GM10847 (cell line): ENCODE results near the gene TPPP.

Source experiments
- POLR2A ChIP-seq: IDR thresholded peaks from 2 replicates; pipeline ENCODE4 v1.6.1; 2011; ENCODE audit not compliant: insufficient read length; ENCODE audit errors: extremely low read depth

TPPP gene

DNA sequence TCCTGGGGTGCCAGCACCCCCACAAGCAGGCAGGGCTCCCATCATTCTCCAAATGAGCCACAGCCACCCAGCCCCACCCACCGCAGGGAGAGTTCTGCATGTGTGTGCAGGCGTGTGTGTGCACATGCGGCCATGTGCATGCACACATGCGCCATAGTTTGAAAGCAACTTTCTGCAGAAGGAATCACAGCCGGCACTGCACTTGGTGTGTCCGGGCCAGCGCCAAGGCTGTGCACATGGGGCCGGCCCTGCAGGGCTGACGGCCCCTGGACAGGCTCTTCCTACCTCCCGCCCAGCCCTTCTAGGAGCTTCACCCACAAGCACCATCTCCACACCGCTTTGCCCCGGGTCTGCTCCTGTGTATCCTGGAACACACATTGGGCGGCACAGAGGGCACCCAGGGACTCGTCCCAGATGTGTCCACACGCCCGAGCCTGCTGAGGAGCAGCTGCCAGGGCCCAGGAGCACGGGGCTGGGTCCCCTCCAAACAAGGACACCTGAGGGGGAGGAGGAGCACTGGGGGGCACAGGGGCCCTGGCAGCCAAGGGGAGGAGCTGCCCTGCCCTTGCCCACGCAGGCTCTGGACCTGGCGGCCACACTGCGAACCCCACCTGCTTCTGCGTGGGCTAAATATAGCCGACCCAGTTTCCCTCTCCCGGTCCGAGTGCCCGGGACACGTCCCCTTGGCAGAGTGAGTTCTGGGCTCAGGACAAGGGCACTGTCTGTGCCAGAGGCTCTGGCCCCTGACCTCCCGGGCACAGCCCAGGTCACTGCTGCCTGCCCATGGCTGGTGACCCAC is 19.1 kb downstream of the TPPP start:
- no peak for TF ChIP-seq POLR2A

DNA sequence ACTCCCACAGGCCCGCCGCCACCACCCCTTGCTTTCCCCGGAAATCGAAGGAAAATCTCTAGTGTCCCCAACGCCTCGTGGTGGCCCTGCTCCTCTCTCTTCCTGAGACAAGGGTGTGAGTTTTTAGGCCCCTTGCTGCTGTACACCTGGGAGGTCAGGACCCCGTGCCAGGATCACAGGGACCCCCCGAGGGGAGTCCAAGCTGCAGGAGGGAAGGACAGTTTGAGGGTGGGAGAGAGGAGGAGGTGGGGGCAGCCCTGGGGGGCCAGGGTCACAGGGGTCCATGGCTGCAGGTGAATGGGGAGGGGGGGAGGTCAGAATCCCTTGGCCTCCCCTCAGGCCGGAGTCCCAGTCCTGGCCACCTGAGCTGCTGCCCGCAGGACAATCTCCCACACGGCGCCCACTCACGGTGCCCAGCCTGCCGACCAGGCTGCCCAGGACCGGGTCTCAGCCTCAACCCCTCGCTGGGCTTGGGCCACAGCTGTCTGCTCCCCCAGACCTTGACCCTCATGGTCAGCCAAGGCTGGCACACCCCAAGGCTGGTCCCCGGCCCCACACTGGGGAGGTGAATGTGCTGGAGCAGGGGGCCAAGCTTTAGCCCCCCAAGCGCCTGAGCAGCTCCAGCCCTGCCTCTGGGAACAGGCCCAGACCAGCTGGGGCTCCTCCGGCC is 19.9 kb downstream of the TPPP start:
- TF ChIP-seq POLR2A, result no peak

DNA sequence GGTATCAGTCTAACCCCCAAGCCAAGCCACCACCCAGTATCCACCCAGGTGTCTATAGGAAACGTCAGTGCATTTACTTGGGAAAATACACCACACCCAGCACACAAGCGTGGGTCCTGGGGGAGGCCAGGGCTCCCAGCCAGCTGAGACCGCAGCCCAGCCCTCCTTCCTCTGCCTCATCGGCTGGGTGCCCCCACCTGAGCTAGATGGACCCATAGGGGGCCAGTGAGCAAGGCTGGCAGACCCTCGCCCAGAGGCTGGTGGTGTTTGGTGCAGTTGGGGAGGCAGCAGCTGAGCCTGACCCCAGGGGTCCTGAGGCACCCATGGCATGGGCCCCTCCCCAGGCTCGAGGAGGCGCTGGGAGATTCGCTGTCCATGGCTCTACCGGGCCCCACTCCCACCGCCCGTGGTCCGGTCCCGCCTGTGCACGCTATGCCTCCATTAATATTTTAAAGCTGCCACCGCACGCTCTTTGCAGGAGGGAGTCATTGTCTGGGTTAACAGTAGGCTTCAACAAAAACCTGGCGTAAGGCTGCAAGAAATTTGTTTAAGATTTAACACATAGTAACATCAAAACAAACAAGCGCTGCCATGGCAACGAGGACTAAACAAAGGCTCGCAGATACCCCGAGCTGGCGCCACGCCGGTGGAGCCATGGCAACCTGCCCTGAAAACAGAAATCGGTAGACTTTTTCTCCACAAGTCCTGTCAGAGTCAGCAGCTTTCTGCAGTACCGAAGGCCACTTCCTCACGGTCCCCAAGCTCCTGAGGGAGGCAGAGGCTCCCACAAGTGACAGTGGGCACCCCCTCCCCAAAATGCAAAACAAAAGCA is 20.6 kb downstream of the TPPP start:
- no peak for TF ChIP-seq POLR2A

DNA sequence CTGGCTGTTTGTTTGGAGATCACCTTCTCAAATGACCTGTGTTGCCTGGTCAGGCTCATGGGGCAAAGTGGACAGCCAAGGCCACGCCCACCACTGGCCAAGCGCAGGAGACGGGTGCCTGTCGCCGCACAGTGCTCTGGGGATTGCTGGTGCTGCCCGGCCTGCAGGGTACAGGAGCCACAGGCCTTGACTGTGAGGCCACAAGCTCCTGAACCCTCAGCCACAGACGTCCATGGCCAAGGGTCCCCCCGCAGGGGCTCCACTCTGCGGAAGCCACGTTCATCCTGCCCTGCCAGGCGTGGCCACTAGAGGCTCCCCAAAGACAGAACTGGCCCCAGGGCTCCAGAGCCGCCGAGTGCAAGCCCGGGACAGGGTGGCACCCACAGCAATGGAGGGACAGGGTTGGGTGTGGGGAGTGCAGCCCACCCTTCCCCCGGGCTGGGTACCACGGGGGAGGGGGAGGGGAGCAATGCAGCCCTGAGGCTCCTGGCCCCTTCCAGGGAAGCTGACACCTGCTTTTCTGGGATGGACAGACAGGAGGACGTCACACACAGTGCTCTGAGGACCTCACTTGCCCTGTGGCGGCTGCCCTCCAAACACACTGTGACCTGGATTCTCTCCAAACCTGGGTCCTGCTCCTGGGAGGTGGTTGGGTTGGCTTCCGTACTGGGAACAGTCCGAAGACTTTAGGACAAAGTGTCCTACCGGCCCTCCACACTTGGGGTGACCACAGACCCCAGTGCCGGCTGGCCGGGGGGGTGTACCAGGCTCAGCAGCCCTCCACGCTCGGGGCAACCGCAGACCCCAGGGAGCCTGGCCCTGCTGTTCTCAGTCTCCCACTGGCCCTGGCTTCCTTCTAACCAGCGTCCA is 21.5 kb downstream of the TPPP start:
- TF ChIP-seq POLR2A, result no peak

DNA sequence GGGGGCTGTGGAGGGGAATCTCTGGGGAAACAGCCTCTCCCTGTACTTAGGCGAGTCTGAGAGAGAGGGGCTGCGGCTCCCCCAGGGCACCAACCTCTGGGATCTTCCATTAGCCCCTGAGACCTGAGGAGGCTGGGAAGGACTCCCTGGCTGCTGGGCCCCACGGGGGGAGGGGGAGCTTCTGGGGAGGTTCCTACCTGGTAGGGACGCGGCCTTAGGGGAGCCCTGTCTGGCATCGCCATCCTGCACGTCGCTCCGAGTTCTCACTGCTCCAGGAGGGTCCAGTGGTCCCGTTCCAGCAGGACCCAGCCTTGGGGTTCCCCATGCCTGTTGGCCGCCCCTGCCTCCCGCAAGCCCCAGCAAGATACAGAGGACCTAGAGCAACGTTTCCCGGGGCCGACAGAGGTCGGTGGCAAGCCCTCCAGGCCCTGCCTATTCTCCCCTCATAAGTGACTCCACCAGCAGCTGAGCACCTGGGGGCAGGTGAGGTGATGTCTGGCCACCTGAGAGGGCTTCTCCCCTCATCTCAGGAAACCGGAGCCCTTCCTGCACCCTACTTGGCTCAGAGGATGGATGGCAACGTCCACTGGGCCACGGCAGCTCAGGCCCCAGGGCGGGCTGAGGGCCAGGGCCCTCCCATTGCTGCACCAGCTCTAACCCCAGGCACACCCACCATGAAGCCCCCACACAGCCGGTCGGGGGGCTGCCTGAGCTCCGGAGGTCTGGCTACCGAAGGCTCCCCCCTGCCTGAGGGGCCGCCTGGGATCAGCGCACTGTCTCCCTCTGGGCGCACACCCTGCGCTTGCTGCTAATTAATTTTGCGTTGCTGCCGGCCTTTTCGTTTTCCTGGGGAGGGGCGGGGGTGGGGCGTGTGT is 22.5 kb downstream of the TPPP start:
- no peak for TF ChIP-seq POLR2A

DNA sequence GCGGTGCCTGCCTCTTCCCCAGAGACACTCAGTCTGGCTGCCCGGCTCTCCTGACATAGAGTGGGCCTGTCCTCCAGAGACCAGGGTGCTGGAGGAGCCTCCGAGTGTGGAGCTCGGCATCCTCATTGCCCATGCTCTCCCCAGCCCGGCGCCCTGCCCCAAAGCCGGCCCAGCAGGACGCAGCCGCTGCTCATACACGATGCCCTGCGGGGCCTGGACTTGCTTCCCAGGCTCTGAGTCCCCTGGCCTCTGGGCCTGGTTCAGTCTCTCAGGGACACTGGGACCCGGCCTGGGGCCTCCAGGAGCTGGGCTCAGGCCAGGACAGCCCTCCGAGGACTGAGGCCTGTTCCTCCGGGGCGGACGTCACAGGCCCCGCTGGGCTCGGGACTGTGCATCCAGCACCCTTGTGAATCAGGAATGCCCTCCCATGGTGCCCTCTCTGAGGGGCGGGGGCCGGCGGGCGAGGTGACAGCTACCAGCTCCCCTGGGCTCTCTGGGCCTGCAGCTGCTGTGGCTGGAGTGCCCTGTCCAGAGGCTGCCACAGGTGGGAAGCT is 23.2 kb downstream of the TPPP start:
- no peak for TF ChIP-seq POLR2A

DNA sequence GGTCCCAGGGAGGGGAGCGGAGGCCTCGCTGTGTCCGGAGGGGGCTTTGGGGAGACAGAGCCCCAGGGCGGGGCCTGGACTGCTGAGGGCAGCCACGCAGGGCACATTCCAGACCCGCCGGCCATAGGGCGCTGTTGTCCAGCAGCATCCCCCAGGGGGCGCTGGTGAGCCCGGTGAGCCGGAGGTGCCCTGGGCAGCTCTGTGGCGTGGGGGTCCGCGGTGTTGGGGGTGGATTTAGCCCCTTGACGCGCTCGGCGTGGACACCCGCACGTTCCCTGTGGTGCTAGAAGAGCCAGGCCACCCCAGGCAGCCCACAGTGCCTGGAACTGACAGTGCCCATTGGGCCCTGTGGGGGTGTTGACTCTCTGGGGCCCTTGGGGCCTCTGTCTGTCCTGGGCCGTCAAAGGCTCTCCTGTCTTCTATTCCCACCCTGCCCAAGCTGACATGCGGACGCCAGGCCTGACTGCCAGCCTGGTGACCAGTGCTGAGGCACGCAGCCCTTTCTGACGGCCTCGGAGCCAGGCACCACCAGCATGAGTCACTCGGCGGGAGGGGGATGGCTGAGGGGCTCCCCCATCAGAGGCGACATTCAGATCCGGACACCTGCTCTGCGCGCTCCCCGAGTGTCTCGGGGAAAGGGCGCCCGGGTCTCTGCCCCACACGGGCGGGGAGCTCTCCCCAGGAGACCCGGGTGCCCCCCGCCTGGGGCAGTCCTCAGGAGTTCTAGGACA is 23.9 kb downstream of the TPPP start:
- no peak for TF ChIP-seq POLR2A

DNA sequence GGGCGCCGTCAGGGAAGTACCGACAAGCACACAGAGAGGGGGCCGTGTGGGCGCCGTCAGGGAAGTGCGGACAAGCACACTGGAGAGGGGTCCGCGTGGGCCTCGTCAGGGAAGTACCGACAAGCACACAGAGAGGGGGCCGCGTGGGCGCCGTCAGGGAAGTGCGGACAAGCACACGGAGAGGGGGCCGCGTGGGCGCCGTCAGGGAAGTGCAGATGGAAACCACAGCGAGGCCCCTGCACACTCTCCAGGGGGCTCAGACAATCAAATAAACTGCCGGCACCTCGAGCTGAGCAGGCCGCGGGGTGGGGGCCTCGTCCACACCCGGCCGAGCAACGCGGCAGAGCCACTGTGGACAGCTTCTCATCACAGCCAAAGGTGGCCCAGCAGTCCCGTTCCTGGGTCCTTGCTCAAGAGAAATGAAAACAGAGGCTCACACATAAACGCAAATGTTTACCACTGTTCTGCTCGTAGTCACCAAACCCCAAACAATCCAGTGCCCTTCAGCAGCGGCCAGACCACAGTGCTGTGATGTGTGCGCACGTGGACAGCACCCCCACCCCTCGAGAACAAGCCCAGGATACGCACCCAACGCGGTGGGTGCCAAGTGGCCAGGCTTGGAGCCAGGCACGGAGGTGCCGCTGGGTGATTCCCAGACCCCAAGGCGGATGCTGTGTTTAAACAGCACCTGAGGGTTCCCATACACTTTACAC is 24.7 kb downstream of the TPPP start:
- TF ChIP-seq POLR2A, result no peak

DNA sequence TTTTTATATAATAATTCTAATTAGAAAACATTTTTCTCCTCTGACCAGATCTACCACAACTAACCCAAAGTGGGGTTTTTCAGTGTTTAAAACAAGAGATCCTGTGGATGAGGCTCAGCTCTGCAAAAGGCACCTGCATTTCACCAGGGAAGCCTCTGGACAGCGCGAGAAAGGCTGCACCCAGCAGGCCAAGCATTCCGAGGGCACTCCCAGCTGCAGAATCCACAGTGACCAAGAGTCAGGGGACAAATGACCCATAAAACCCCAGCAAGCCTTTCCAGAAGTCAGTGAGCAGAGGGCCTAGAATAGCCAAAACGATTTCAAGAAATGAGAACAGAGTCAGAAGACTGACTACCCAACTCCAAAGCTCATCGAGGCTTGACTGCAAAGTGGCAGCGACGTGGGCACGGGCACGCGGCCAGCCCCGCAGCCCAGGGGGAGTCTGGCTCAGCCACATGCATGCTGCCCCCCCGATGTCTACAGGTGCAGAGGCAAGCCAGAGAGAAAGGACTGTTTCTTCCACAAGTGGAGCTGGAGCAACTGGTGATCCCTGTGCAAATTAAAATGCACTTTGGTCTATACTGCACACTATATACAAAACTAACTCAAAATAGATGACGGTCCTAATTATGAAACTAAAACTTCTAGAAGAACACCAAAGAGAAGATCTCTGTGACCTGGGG is 26.2 kb downstream of the TPPP start:
- TF ChIP-seq POLR2A, result no peak

DNA sequence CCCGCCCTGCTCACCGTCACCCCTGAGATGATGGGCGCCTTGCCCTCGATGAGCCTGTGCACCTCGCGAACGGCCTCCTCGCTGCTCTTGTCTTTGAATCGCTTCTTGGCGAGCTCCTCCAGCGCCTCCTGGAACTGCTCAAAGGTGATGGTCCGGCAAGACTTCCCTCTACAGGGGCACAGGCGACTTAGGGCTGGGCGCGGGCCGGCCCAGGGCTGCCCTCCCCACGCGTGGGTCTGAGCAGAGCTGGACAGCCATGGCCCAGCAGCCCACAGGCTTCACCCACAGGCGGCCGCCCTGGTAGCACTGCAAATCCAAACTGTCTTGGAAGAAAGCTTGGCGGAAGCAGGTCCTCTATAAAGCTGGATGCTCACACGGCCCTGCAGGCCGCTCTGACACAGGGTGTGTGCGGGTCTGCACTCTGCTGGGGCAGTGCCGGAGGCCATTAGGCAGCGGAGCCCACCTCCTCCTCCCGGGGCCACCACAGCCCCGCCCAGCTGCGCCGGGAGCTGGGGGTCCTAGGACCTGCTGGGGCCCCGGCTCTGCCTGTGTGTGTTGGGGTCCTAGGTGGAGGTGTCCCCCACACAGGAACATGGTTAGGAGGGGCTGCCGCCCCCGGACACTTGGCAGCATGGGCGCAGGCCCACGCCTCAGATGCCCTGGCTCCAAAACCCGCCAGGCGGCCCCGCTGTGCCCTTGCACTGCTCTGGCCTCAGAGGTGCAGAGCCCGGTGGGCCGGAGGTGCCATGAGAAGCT is 27.0 kb downstream of the TPPP start:
- TF ChIP-seq POLR2A, result no peak

DNA sequence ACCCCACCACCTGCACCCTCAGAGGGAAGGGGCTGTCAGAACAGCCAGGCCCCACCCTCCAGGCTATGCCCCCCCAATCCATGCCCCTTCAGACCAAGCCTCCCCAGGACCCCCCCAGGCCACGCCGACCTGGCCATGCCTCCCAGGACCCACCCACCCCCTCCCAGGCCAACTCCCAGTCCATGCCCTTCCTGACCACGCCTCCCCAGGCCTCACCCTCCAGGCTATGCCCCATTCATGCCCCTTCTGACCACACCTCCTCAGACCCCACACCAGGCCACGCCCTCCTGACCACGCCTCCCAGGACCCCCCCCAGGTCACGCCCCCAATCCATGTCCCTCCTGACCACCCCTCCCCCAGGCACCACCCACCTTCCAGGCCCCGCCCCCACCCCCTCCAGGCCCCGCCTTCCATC is 27.6 kb downstream of the TPPP start:
- TF ChIP-seq POLR2A, result no peak
